ENCODE measurements around the gene RPTOR. TPM values are rescaled to one million over a fixed set of nuclear protein-coding genes. Genes with fewer than 3 reads are reported as not detected.

RPTOR gene
- total RNA-seq, 1 experiment from 2014 or later = 46.2 TPM

- ChIA-PET CTCF (no interaction called here), POLR2A (ENCODE audit: unreplicated experiment) (no interaction called here)
- no peaks in the 10 kb centered on the region for H4K20me1 ChIP-seq (ENCODE audit: low read length)
- DNase-seq = no peak
- H3F3A ChIP-seq (ENCODE audit: low read length, unreplicated experiment) = no peaks in the 10 kb centered on the region
- no peak overlapping the region for H3K9ac ChIP-seq (ENCODE audit: low read length)
- no peak overlapping the region for H2AFZ ChIP-seq (ENCODE audit: low read length)
- H3K4me2 ChIP-seq (ENCODE audit: low read length) = no peak overlapping the region
- peaks cover 5% of the 10 kb centered on the region for H3K79me2 ChIP-seq (ENCODE audit: low read length)
- no peak for ATAC-seq
- H3K9me3 ChIP-seq (ENCODE audit: low read length) = no peaks in the 10 kb centered on the region
- 0 out of 2 replicates have a peak, but pooled peaks cover 4% of the 10 kb centered on the region for H3K36me3 ChIP-seq (ENCODE audit: low read depth, low read length)
- H3K9me2 ChIP-seq (replicated peaks; ENCODE audit: low read length) = no peaks in the 10 kb centered on the region
- intact Hi-C loops (cut with micrococcal nuclease) = no loop called here
- TF ChIP-seq EZH2 (IDR thresholded peaks at IDR 0.05; ENCODE audit: low read length, unreplicated experiment) (no peak), CTCF (conservative IDR thresholded peaks at IDR 0.05; ENCODE audit: low read depth, low read length) (no peak), EZH2phosphoT487 (IDR thresholded peaks at IDR 0.05; ENCODE audit: borderline replicate concordance, low read length) (no peak)
- no peaks in the 10 kb centered on the region for H3K27me3 ChIP-seq (ENCODE audit: low read length)
- H3K4me1 ChIP-seq (ENCODE audit: insufficient read depth, low read length) = peaks cover 14% of the 10 kb centered on the region
- no TSS peak for BruUV-seq (replicated peaks)
- no peak overlapping the region for H3K27ac ChIP-seq (ENCODE audit: low read length)
- H3K4me3 ChIP-seq (ENCODE audit: low read length) = no peak overlapping the region
These were observed 253.3 kb downstream of the RPTOR start for GRCh38 chr17:80797741-80798594.

DNA sequence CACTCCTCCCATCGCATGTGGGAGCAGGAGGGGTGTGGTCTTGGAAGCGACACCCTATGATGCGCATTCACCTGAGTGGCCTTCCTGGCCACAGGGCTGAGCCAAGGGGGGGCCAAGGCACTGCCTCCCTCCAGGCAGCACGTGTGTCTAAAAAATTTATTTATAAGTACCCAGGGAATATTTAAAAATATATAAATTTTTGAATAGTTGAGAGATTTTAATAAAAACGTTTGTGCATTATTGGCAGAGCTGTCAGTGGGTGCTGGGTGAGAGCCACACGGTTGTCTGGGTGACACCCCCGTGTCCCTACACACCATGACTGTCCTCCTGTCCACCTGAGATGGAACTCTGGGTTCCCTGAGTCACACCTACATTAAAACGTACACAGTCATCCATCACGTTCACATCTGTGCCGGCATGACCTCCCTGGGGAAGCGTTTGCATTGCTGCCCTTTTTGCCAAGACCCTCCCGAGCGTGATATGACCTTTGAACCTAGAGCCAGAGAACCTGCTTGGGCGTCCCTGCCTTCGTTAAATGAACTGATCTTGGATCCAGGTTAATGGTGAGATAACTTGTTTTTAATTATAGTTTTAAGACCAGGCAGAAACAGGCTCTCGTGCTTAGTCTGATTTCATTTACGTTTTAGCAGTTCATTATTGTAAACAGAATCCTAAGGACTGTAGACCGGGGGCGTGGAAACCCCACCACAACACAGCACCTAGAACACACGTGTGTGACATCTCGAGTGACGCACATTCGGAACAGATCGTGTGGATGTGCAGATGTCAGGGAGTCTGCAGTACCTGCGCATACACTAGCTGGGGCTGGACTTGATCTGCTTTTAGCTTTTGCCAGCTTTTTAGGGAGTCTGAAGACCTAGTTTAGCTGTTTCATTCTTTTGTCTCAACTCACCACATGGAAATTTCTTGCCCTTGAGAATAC lies 254.2 kb downstream of the RPTOR start:
- peaks cover 4% of the 10 kb centered on the region; the same call in 1 of the 2 replicates for H3K36me3 ChIP-seq (ENCODE audit: low read depth, low read length)
- POLR2A ChIA-PET (ENCODE audit: unreplicated experiment) = no interaction called here
- CTCF ChIA-PET = no interaction called here
- H3K27ac ChIP-seq (ENCODE audit: low read length) = no peak overlapping the region
- H3K9me2 ChIP-seq (replicated peaks; ENCODE audit: low read length) = no peaks in the 10 kb centered on the region
- H3K27me3 ChIP-seq (ENCODE audit: low read length) = no peaks in the 10 kb centered on the region
- no peaks in the 10 kb centered on the region for H4K20me1 ChIP-seq (ENCODE audit: low read length)
- no peak overlapping the region for H2AFZ ChIP-seq (ENCODE audit: low read length)
- H3F3A ChIP-seq (ENCODE audit: low read length, unreplicated experiment) = no peaks in the 10 kb centered on the region
- no peak for DNase-seq
- H3K9me3 ChIP-seq (ENCODE audit: low read length) = no peaks in the 10 kb centered on the region
- H3K4me3 ChIP-seq (ENCODE audit: low read length) = no peak overlapping the region
- TF ChIP-seq EZH2 (IDR thresholded peaks at IDR 0.05; ENCODE audit: low read length, unreplicated experiment) = no peak
- TF ChIP-seq CTCF (conservative IDR thresholded peaks at IDR 0.05; ENCODE audit: low read depth, low read length) = no peak
- no peak for TF ChIP-seq EZH2phosphoT487 (IDR thresholded peaks at IDR 0.05; ENCODE audit: borderline replicate concordance, low read length)
- no peaks in the 10 kb centered on the region for H3K79me2 ChIP-seq (ENCODE audit: low read length)
- intact Hi-C loops (cut with micrococcal nuclease) = no loop called here
- no TSS peak for BruUV-seq (replicated peaks)
- H3K4me2 ChIP-seq (ENCODE audit: low read length) = no peak overlapping the region
- H3K9ac ChIP-seq (ENCODE audit: low read length) = no peak overlapping the region
- H3K4me1 ChIP-seq (ENCODE audit: insufficient read depth, low read length) = peaks cover 6% of the 10 kb centered on the region
- no peak for ATAC-seq
